CMK (cell line): ENCODE measurements around the gene NBR1.
"Not testable (repeated sequence)": the region's sequence is repeated elsewhere in the genome, so short reads cannot be mapped to it uniquely, and the experiment has no call there.

ENCODE experiments used
- DNase-seq: peaks from one replicate; pipeline ENCODE4 v3.0.0-alpha.2; 2010; ENCODE audit warnings: low read depth

The NBR1 gene

DNA sequence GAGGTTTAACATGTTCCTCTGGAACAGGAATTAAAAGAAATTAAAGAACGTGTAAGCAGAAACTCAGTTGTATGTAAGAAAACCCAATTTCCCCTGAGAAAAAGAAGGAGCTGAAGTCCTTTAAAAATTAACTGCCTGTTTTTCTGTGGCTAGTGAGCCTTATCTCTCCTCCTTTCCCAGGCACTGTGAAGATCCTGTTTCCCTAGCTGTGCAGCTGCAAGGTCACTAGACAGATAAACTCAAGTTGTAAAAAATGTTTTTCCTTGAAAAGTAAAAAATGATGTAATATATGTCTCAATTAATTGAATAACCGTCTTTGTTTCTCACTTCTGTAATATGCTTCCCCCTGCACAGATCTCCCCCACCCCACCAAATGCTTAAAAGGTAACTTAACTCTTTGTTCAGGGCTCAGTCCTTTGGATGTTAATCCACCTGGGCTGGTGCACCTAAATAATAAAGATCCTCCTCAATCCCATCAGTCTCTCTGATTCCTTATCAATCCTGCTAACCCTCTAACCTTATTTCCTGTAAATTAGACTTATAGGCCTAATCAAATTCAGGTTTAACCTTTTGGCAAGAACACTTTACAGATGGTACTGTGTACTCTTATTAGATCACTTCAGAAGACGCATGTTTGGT, 17.7 kb upstream of the NBR1 start:
- DNase-seq = not testable (repeated sequence)

DNA sequence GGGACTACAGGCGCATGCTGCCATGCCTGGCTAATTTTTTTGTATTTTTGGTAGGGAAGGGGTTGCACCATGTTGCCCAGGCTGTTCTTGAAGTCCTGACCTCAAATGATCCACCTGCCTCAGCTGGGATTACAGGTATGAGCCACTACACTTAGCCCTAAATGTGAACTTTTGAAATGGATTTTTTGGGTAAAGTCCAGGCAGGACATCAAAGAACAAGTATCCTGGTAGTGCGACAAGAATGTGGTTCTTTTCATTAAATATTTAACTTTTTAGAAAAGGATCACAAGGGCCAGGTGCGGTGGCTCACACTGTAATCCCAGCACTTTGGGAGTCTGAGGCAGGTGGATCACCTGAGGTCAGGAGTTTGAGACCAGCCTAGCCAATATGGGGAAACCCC, 15.3 kb upstream of the NBR1 start:
- no peak for DNase-seq

DNA sequence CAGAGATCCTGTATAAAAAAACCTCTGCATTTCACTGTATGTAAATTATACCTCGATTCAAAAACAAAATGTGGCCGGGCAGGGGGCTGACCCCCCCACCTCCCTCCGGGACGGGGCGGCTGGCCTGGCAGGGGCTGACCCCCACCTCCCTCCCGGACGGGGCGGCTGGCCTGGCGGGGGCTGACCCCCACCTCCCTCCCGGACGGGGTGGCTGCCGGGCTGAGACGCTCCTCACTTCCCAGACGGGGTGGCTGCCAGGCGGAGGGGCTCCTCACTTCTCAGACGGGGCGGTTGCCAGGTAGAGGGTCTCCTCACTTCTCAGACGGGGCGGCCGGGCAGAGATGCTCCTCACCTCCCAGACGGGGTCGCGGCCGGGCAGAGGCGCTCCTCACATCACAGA, 11.8 kb upstream of the NBR1 start:
- DNase-seq = not testable (repeated sequence)

DNA sequence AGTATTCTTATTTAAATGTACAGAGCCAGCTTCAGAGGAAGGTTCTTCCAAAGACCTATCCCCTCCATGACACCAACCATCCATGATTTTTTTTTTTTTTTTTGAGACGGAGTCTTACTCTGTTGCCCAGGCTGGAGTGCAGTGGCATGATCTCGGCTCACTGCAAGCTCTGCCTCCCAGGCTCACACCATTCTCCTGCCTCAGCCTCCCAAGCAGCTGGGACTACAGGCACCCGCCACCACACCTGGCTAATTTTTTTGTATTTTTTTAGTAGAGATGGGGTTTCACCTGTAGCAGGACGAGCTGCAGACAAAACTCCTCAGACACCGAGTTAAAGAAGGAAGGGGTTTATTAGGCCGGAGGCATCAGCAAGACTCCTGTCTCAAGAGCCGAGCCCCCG, 11.1 kb upstream of the NBR1 start:
- DNase-seq = not testable (repeated sequence)

DNA sequence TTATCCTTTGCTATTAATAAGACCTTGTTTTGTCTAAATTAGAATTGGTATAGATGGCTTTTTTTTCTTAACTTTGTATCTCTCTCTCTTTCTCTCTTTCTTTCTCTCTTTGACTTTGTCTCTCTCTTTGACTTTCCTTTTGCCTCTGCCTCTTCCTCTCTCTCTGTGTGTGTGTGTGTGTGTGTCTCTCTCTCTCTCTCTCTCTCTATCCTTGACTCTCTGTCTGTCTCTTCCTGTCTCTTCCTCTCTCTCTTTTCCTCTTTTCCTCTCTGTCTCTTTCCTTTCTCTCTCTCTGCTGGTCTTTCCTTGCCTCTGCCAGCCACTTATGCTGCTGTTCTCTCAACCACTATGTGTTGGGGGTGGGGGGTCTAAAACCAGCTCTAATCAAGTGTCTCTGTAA, 5.0 kb upstream of the NBR1 start:
- DNase-seq = not testable (repeated sequence)

DNA sequence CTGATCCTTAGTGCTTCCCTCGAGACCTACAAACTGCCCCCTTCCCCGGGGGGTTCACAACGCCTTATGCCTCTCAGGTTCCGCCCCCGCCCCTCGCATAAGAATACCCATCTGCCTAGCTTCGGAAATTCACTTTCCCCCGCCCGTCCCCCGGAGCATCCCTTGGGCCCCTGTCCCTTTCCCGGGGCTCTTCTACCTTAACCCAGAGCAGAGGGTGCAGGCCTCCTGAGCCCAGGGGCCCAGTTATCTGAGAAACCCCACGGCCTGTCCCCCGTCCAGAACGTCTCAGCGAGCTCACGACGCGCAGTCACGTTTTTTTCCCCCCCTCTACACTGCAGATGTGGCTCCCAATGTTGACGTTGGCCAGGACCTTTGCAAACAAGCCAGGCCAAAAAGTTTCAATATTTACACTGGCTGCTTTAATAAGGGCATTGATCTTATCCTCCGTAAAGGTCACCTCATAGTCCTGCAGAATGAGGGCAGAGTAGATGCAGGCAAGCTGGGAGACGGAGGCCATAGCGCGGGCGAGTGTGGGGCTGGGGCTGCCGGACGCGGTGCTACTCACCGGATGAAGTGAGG, 1.4 kb upstream of the NBR1 start:
- DNase-seq = peak; percentile 33

DNA sequence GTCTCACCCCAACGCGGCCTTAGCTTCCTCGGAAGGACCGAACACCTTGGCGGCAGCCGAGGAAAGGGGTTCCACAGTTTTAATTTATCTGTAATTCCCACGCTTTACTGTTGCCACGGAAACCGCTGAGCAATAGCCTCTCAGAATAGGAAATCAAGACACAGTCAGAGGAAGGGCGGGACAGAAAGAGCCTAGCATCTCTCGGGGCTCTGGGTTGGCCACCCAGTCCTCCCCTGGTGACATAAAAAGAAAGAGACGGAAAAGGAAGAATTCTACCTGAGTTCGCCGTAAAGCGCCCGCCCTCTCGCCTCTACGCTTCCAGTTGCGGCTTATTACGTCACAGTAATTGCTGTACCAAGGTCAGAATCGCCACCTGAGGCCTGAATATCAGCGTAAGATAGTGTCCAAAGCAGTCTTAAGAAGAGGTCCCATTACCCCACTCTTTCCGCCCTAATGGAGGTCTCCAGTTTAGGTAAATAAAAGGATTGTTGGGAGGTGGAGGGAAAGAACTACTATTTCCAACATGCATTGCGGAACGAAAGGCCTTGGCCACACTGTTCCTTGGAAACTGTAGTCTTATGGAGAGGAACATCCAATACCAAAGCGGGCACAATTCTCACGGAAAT, 761 bp upstream of the NBR1 start:
- DNase-seq = peak; percentile 93

DNA sequence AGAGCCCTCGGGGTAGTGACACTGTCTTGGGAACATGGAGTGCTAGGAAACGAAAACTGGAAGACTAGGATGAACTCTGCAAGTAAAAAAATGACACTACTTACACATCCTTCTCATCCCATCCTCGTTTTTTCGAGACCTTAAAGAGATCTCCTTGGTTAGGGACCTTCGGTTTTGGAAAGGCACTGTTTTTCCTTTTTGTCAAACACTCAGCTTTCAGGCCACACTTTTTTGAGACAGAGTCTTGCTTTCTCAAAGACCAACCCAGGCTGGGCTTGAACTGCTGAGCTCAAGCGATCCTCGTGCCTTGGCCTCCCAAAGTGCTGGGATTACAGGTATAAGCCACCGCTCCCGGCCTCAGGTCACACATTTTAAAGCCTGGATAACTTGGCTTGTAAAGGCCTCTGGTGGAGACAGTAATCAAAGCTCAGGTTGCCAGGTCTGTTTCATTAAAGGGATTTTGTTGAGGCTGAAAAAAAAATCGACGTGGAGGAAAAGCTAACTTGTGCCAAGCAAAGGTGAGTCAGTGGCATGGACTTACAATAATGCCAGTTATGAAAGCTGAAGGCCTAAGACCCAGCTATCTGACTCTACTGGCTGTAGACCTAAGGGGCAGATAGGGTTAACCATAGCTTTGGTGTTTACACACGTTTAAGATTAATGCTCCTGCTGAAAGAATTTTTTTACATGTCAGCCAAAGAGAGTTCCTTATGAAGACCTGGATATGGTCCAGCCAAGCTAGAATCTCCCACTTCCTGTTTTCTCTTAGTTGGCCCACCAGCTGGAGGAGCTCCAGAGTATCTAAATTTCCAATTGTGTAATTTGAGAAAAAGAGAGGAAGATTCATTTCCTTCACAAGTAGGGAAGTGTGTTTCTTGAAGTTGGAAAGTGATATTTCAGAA, 823 bp downstream of the NBR1 start:
- DNase-seq = peak; percentile 52

DNA sequence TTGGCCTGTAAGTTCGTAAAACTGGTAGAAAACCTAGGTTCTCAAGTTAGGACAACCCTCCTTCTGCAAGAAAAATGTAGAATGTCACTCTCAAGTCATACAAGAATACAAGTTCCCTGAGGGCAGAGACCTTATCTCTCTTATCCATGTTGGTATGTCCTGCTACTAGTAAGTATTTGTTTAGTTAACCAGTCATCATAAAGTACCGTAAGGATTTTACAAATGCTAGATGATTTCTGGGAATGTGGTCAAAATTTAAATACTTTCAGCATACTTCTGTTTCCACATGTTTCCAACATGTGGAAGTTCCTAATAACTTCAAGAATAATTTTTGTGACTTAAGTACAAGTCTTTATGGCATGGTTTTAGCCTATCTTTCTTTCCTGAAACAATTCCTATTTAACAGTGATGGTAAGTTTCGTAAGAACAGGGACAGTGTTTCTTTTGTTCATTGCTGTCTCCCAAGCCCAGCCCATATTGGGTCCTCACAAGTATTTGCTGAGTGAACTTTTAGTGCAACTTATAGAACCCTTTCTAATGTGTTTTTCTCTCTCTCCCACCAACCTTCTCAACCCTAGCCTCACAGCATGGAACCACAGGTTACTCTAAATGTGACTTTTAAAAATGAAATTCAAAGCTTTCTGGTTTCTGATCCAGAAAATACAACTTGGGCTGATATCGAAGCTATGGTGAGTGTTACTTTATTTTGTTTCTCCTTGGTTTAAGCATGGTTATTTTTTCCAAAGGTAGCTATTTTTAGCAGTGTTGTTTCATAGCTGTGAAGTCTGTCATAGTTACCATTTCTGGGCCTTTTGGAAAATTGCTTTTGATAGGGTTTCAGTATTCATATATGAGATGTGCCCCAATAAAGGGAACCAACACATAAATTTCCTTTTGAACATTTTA, 4.5 kb downstream of the NBR1 start:
- DNase-seq = no peak

DNA sequence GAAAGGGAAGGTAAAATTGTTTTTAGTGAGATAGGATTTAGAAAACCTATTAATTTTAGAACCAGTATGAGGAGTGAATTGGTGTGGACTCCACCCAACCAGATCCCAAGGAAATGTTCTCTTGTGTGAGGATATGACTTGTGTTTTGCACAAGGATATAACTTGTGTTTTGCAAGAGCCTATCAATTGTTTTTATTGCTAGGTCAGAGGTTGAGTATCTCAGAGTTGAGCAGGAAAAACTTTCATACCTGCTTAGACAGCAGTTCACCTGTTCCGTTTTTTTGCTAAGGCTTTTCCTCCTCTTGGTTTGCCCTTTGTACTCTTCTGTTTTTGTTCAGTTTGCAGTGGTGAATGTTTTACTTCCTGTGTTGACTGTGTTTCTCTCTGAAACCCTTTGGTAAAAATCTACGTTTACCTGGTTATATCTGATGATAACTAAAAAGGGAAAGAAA, 5.1 kb downstream of the NBR1 start:
- DNase-seq = no peak

DNA sequence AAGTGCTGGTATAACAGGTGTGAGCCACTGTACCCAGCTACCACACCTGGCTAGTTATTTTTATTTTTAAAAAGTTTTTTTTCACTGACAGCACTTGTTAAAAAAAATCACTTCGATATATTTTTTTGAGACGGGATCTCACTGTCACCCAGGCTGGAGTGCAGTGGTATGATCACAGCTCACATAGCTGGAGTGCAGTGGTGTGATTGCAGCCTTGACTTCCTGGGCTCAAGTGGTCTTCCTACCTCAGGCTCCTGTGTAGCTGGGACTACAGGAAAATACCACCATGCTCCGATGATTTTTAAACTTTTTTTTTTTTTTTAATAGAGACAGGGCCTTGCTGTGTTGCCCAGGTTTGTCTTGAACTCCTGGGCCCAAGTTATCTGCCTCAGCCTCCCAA, 12.9 kb downstream of the NBR1 start:
- no peak for DNase-seq

DNA sequence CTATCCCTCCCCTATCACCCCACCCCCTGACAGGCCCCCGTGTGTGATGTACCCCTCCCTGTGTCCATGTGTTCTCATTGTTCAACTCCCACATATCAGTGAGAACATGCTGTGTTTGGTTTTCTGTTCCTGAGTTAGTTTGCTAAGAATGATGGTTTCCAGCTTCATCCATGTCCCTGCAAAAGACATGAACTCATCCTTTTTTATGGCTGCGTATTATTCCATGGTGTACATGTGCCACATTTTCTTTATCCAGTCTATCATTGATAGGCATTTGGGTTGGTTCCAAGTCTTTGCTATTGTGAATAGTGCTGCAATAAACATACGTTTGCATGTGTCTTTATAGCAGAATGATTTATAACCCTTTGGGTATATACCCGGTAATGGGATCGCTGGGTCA, 15.6 kb downstream of the NBR1 start:
- DNase-seq = not testable (repeated sequence)

DNA sequence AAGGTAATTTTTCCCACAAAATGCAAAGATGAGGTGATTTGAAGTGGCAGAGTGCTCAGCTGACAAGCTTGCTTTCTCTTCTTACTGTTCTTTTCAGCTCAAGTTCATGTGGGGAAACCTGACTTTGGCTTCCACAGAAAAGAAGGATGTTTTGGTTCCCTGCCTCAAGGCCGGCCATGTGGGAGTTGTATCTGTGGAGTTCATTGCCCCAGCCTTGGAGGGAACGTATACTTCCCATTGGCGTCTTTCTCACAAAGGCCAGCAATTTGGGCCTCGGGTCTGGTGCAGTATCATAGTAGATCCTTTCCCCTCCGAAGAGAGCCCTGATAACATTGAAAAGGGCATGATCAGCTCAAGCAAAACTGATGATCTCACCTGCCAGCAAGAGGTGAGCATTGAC, 22.2 kb downstream of the NBR1 start:
- no peak for DNase-seq

DNA sequence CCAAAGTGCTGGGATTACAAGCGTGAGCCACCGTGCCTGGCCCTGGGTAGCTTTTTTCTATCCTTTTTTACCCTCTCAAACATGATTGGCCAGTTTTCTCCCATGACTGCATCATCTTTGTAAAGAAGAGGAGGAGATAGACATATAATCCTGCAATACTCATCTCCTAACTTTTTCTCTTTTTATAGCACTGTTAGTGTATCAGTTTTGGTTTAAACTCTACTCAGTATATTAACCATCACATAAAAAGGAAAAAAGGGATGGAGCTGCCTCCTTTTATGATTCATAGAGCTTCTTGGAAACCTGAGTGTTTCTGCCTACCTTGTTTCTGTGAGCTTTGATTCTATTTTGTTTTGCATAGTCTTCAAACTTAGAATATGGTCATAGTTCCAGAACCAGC, 28.6 kb downstream of the NBR1 start:
- no peak for DNase-seq

DNA sequence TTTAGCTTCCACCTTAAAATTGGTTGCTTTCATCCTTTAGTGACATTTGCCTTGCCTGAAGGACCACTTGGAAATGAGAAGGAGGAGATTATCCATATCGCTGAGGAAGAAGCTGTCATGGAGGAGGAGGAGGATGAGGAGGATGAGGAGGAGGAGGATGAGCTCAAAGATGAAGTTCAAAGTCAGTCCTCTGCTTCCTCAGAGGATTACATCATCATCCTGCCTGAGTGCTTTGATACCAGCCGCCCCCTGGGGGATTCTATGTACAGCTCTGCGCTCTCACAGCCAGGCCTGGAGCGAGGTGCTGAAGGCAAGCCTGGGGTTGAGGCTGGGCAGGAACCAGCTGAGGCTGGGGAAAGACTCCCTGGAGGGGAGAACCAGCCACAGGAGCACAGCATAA, 29.1 kb downstream of the NBR1 start:
- DNase-seq = no peak

DNA sequence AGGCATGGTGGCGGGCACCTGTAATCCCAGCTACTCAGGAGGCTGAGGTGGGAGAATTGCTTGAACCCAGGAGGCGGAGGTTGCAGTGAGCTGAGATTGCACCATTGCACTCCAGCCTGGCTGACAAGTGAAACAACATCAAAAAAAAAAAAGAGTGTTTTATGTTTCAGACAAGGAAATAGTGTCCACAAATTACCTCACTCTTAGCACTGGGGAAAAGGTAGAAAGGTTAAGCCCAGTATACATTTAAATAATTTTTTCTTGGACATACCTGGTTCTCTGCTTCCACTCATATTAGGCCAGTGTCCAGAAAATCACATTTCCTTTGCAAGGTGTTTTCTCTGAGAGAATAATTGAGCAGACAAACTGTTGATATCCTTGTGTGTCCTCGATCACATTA, 32.0 kb downstream of the NBR1 start:
- not testable (repeated sequence) for DNase-seq

DNA sequence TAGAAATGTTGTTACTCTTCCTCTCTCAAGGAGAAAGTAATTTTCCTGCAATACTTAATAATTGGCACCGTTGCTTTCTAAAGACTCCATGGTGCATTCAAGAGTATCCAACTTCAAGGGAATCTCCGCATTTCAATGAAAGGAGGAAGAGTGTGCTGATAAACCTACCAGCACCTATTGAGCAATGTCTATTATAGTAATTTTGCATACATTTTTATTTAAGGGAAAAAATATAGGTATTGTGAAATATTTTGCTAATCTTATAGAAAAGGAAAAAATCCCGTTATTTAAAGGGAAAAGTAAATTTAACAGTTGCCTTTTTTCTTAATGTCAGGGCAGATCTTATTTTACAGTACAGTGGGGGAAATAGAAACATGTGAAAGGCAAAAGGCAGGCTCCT, 39.6 kb downstream of the NBR1 start:
- DNase-seq = no peak

DNA sequence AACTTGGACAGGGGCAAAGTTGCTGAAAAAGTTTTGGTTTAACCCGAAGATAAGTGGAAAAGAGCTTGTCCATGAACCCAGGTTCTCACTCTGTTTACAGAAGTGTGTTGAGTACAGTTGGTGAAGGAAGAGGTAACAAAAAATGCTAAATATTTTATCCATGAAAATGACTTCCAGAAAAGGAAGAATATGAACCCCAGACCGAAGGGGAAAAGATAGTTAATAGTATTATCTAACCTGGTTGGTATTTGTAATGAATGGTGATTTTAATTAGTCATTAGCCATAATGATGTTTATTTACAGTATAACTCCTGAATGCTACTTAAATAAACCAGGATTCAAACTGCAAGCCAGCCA, 40.1 kb downstream of the NBR1 start:
- no peak for DNase-seq

DNA sequence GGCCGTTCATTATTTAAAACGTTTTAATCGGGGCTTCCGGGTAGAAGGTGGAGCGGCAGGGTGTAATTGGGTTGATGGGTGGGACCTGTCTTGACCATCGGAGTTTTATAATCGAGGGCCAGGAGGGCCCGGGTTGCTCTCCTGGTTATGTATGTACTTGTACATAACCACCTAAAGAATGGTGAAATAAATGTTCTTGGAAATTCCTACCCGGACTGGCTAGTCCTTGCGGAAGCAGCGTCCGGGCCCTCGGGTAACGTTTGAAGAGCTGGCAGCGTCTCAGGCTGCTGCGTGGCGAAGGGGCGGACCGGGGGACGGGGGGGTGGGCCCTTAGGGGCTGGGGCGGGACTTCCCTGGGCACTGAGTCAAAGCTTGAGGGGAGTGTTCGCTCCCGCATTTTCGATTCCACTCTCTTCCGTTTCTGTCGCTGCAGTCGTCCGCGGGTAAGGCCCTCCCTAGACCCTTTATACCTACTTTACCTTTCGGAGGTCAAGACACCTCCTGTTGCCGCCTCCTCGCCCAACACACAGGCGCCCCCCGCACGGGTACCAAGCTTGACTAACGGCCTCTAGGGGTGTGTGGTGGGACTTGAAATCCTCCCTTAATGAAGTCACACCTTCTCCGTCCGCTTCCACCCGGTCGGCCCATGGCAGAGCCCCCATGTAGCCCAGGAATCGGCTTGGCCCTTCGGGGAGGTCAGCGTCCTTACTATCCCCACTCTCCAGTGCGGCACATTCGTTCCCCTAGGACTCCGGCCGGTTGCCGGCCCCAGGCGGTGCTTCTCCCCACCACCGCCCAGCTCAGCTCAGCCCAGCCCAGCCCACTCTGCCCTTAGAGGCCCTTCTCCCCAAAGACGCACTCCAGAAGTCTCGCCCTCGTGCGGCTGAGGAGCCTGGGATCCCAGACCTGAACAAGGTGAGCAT, 40.7 kb downstream of the NBR1 start, which contains the start of gene TMEM106A:
TSS of gene TMEM106A (plus strand) at position 396 of the 923 bp plus-strand sequence. CDS start 1,167 bp downstream, outside the sequence.
- DNase-seq = peak; percentile 74
